Naive B cell (primary cell): Measurements from ENCODE around the gene RNF19B. TPM values are rescaled to one million over a fixed set of nuclear protein-coding genes. Genes with fewer than 3 reads are reported as not detected.

Source experiments
- ATAC-seq, 2 donors: fragments of 150-1000 bp; cut with Tn5 transposase; 2 replicates each; pipeline ENCODE4 v1.10.0; 2021; ENCODE audit warnings: low read depth in 2 of 2, mild to moderate bottlenecking in 2 of 2, moderate library complexity in 2 of 2
- DNase-seq: peaks from one replicate; pipeline ENCODE4 v3.0.0; 2022
- H3K27ac Mint-ChIP-seq, 6 donors: one replicate each; pipeline ENCODE4 v1.8.0; 2020 to 2022; ENCODE audit warnings: mild to moderate bottlenecking in 6 of 6, mixed read lengths in 6 of 6, moderate library complexity in 5 of 6, inconsistent platforms in 2 of 6
- H3K27me3 Mint-ChIP-seq, 3 donors: one replicate each; pipeline ENCODE4 v1.8.0; 2021 to 2022; ENCODE audit warnings: mixed read lengths in 3 of 3, mild to moderate bottlenecking in 1 of 3
- H3K36me3 Mint-ChIP-seq, 2 donors: one replicate each; pipeline ENCODE4 v1.8.0; 2020 to 2022; ENCODE audit warnings: mixed read lengths in 2 of 2, inconsistent platforms in 1 of 2, mild to moderate bottlenecking in 1 of 2
- H3K4me1 Mint-ChIP-seq, 3 donors: one replicate each; pipeline ENCODE4 v1.8.0; 2020 to 2022; ENCODE audit warnings: mixed read lengths in 3 of 3, inconsistent platforms in 1 of 3, mild to moderate bottlenecking in 1 of 3, moderate library complexity in 1 of 3
- H3K4me3 Mint-ChIP-seq, 8 donors: one replicate each; pipeline ENCODE4 v1.8.0; 2020 to 2022; ENCODE audit warnings: mild to moderate bottlenecking in 8 of 8, mixed read lengths in 8 of 8, moderate library complexity in 8 of 8, inconsistent platforms in 2 of 8
- H3K9me3 Mint-ChIP-seq, 7 donors: one replicate each; pipeline ENCODE4 v1.8.0; 2020 to 2022; ENCODE audit warnings: mixed read lengths in 7 of 7, mild to moderate bottlenecking in 5 of 7, inconsistent platforms in 2 of 7, moderate library complexity in 1 of 7
- polyA plus RNA-seq, 6 donors: library from polyadenylated mRNA; unstranded; fragments of 300-500 nt; fragmentation: Illumina TruSeq; gene quantifications; one replicate each; pipeline ENCODE4 v1.2.3, GENCODE V29; 2021; ENCODE audit warnings: low read depth in 6 of 6

RNF19B gene
- polyA plus RNA-seq, 6 donors from 2014 or later: 1.0 to 2.8 (median 1.9) TPM

GRCh38 chr1:32898056-32898455 is 66.6 kb downstream of the RNF19B start:
- Mint-ChIP-seq H3K4me1 (peaks cover 9 to 16% (median 13%) of the 10 kb centered on the region in 3 donors), H3K36me3 (no peaks in the 10 kb centered on the region), H3K27ac (no peak overlapping the region), H3K9me3 (peaks cover 0 to 3% (median 0%) of the 10 kb centered on the region in 7 donors), H3K4me3 (no peak overlapping the region), H3K27me3 (peaks cover 45 to 93% (median 70%) of the 10 kb centered on the region in 3 donors)
- DNase-seq (no peak), ATAC-seq (no peak)

- H3K4me3 Mint-ChIP-seq: peak overlapping the region in 2 of 8 donors; percentile 14 to 29
- peaks cover 42 to 93% (median 70%) of the 10 kb centered on the region in 3 donors for H3K27me3 Mint-ChIP-seq
- peaks cover 0 to 3% (median 2%) of the 10 kb centered on the region in 7 donors for H3K9me3 Mint-ChIP-seq
- H3K36me3 Mint-ChIP-seq: peaks cover 0 to 4% of the 10 kb centered on the region in 2 donors
- no peak for ATAC-seq
- H3K27ac Mint-ChIP-seq: peak overlapping the region in 2 of 6 donors; percentile 44 to 51
- DNase-seq: no peak
- H3K4me1 Mint-ChIP-seq: peaks cover 11 to 21% (median 17%) of the 10 kb centered on the region in 3 donors
These were observed 67.2 kb downstream of the RNF19B start for GRCh38 chr1:32897082-32898049.

- Mint-ChIP-seq H3K36me3 (peaks cover 0 to 10% of the 10 kb centered on the region in 2 donors), H3K4me3 (no peak overlapping the region), H3K27me3 (peaks cover 46 to 93% (median 70%) of the 10 kb centered on the region in 3 donors), H3K27ac (peak overlapping the region in 1 of 6 donors; percentile 15), H3K4me1 (peaks cover 14 to 23% (median 20%) of the 10 kb centered on the region in 3 donors), H3K9me3 (peaks cover 0 to 6% (median 3%) of the 10 kb centered on the region in 7 donors)
- DNase-seq: no peak
- ATAC-seq: no peak
These were observed 68.2 kb downstream of the RNF19B start for GRCh38 chr1:32896451-32896850.

GRCh38 chr1:32895325-32896215 is 69.0 kb downstream of the RNF19B start:
- ATAC-seq: no peak
- no peak overlapping the region for H3K27ac Mint-ChIP-seq
- H3K4me1 Mint-ChIP-seq: peaks cover 14 to 19% (median 16%) of the 10 kb centered on the region in 3 donors
- H3K36me3 Mint-ChIP-seq: peaks cover 0 to 10% of the 10 kb centered on the region in 2 donors
- H3K4me3 Mint-ChIP-seq: peak overlapping the region in 1 of 8 donors; percentile 35
- H3K27me3 Mint-ChIP-seq: peaks cover 46 to 97% (median 75%) of the 10 kb centered on the region in 3 donors
- H3K9me3 Mint-ChIP-seq: peaks cover 0 to 6% (median 3%) of the 10 kb centered on the region in 7 donors
- DNase-seq: no peak

GRCh38 chr1:32894681-32895080 is 69.9 kb downstream of the RNF19B start:
- DNase-seq (no peak), ATAC-seq (no peak)
- H3K9me3 Mint-ChIP-seq: peaks cover 0 to 6% (median 3%) of the 10 kb centered on the region in 7 donors
- H3K27me3 Mint-ChIP-seq: peaks cover 48 to 97% (median 81%) of the 10 kb centered on the region in 3 donors
- peaks cover 13 to 17% (median 14%) of the 10 kb centered on the region in 3 donors for H3K4me1 Mint-ChIP-seq
- no peak overlapping the region for H3K27ac Mint-ChIP-seq
- H3K36me3 Mint-ChIP-seq: peaks cover 0 to 10% of the 10 kb centered on the region in 2 donors
- H3K4me3 Mint-ChIP-seq: no peak overlapping the region

GRCh38 chr1:32894019-32894600 is 70.5 kb downstream of the RNF19B start:
- Mint-ChIP-seq H3K27ac (peak overlapping the region in 1 of 6 donors; percentile 67), H3K4me1 (peaks cover 13 to 17% (median 14%) of the 10 kb centered on the region in 3 donors), H3K9me3 (peaks cover 0 to 6% (median 3%) of the 10 kb centered on the region in 7 donors), H3K4me3 (peak overlapping the region; percentile 30 to 85 (median 79)), H3K36me3 (peaks cover 0 to 10% of the 10 kb centered on the region in 2 donors), H3K27me3 (peaks cover 54 to 97% (median 86%) of the 10 kb centered on the region in 3 donors)
- ATAC-seq (no peak), DNase-seq (no peak)

- DNase-seq: no peak
- Mint-ChIP-seq H3K4me3 (peak overlapping the region; percentile 30 to 86 (median 80)), H3K27ac (peak overlapping the region in 1 of 6 donors; percentile 67), H3K9me3 (peaks cover 0 to 6% (median 3%) of the 10 kb centered on the region in 7 donors), H3K4me1 (peaks cover 13 to 17% (median 14%) of the 10 kb centered on the region in 3 donors), H3K27me3 (peaks cover 53 to 97% (median 86%) of the 10 kb centered on the region in 3 donors), H3K36me3 (peaks cover 0 to 10% of the 10 kb centered on the region in 2 donors)
- ATAC-seq: peak in 1 of 2 donors; percentile 29
These were observed 71.2 kb downstream of the RNF19B start for GRCh38 chr1:32893198-32894018.

- H3K4me1 Mint-ChIP-seq: peaks cover 13 to 20% (median 14%) of the 10 kb centered on the region in 3 donors
- H3K4me3 Mint-ChIP-seq: peak overlapping the region; percentile 33 to 86 (median 79)
- peaks cover 0 to 10% of the 10 kb centered on the region in 2 donors for H3K36me3 Mint-ChIP-seq
- DNase-seq (peak; percentile 31), ATAC-seq (peak; percentile 81 to 83)
- peak overlapping the region in 1 of 6 donors; percentile 39 for H3K27ac Mint-ChIP-seq
- H3K27me3 Mint-ChIP-seq: peaks cover 55 to 97% (median 86%) of the 10 kb centered on the region in 3 donors
- H3K9me3 Mint-ChIP-seq: peaks cover 0 to 6% (median 3%) of the 10 kb centered on the region in 7 donors
These were observed 72.0 kb downstream of the RNF19B start for GRCh38 chr1:32892368-32893197.

- ATAC-seq (no peak), DNase-seq (no peak)
- peak overlapping the region in 1 of 6 donors; percentile 12 for H3K27ac Mint-ChIP-seq
- H3K27me3 Mint-ChIP-seq: peaks cover 52 to 97% (median 86%) of the 10 kb centered on the region in 3 donors
- H3K4me1 Mint-ChIP-seq: peaks cover 14 to 27% (median 20%) of the 10 kb centered on the region in 3 donors
- H3K9me3 Mint-ChIP-seq: peaks cover 0 to 6% (median 3%) of the 10 kb centered on the region in 7 donors
- H3K36me3 Mint-ChIP-seq: peaks cover 0 to 10% of the 10 kb centered on the region in 2 donors
- peak overlapping the region in 5 of 8 donors; percentile 9 to 79 (median 69) for H3K4me3 Mint-ChIP-seq
These were observed 73.0 kb downstream of the RNF19B start for GRCh38 chr1:32891630-32892029.

- ATAC-seq: no peak
- Mint-ChIP-seq H3K27ac (no peak overlapping the region), H3K36me3 (peaks cover 0 to 10% of the 10 kb centered on the region in 2 donors), H3K4me3 (peak overlapping the region in 1 of 8 donors; percentile 37), H3K4me1 (peaks cover 14 to 27% (median 20%) of the 10 kb centered on the region in 3 donors), H3K27me3 (peaks cover 48 to 94% (median 83%) of the 10 kb centered on the region in 3 donors), H3K9me3 (peaks cover 0 to 6% (median 3%) of the 10 kb centered on the region in 7 donors)
- DNase-seq: no peak
These were observed 73.4 kb downstream of the RNF19B start for GRCh38 chr1:32891241-32891570.
